GM12864 (cell line): ENCODE data around the gene SCGB1D1.
"Not testable (repeated sequence)": the region's sequence is repeated elsewhere in the genome, so short reads cannot be mapped to it uniquely, and the experiment has no call there.

ENCODE experiments used
- DNase-seq: peaks from one replicate; pipeline ENCODE4 v3.0.0-alpha.2; 2011; ENCODE audit warnings: low read depth
- H3K4me3 ChIP-seq: 2 replicates; pipeline ENCODE4 v1.5.1; 2011; ENCODE audit warnings: mild to moderate bottlenecking, low read depth, low read length, control low read depth
- TF ChIP-seq, protein P1 (sequence below): IDR thresholded peaks from 2 replicates; pipeline ENCODE4 v1.5.1; 2011; ENCODE audit warnings: low read depth, mild to moderate bottlenecking, moderate library complexity, low read length, control low read depth, inconsistent platforms; ENCODE audit errors: missing control alignments

The SCGB1D1 gene

DNA sequence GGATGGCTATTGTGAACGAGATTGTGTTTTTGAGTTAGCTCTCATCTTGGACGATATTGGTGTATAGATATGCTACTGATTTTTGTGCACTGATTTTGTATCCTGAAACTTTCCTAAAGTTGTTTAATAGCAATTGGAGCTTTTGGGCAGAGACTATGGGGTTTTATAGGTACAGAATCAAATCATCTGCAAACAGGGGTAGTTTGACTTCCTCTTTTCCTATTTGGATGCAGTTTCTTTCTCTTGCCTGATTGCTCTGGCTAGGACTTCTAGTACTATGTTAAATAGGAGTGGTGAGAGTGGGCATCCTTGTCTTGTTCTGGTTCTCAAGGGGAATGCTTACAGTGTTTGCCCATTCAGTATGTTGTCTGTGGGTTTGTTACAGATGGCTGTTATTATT is 8.9 kb upstream of the SCGB1D1 start:
- DNase-seq: no peak

DNA sequence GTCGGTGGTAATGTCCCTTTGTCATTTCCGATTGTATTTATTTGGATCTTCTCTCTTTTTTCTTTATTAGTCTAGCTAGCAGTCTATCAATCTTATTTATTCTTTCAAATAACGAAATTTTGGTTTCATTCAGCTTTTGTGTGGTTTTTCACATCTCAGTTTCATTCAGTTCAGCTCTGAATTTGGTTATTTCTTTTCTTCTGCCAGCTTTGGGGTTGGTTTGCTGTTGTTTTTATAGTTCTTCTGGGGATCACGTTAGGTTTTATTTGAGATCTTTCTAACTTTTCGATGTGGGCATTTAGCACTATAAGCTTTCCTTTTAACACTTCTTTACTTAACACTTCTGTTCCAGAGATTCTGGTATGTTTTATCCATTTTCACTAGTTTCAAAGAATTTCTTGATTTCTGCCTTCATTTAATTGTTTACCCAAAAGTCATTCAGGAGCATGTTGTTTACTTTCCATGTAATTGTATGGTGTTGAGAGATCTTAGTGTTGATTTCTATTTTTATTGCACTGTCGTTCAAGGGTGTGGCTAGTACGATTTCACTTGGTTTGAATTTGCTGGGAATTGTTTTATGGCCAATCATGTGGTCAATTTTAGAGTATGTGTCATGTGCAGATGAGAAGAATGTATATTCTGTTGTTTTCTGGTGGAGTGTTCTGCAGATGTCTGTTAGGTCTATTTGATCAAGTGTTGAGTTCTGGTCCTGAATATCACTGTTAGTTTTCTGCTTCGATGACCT is 7.7 kb upstream of the SCGB1D1 start:
- TF ChIP-seq, protein P1, sequence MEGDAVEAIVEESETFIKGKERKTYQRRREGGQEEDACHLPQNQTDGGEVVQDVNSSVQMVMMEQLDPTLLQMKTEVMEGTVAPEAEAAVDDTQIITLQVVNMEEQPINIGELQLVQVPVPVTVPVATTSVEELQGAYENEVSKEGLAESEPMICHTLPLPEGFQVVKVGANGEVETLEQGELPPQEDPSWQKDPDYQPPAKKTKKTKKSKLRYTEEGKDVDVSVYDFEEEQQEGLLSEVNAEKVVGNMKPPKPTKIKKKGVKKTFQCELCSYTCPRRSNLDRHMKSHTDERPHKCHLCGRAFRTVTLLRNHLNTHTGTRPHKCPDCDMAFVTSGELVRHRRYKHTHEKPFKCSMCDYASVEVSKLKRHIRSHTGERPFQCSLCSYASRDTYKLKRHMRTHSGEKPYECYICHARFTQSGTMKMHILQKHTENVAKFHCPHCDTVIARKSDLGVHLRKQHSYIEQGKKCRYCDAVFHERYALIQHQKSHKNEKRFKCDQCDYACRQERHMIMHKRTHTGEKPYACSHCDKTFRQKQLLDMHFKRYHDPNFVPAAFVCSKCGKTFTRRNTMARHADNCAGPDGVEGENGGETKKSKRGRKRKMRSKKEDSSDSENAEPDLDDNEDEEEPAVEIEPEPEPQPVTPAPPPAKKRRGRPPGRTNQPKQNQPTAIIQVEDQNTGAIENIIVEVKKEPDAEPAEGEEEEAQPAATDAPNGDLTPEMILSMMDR: no peak
- no peak for DNase-seq

More for the DNA sequence above, 8.9 kb upstream of the SCGB1D1 start:
- H3K4me3 ChIP-seq: no peak overlapping the region
- TF ChIP-seq, protein P1: no peak

DNA sequence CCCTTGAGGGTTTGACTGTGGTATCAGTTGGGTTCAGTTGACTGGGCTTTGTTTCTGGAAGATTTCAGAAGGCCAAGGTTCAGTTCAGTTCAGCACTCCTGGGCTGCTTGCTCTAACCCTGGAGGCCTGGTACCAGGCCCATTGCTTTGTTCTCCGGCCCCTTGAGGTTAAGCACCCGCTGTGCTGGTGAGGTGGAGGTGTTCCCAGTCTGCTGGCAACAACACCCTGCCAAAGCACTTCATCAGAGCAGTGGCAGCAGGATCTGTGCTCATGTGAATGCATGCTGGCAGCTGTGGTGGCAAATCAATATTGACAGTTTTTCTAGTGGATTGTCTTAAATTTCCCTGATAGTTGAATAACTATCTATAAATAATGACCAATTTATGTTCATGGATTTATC is 3.8 kb upstream of the SCGB1D1 start:
- DNase-seq: no peak
- H3K4me3 ChIP-seq: no peak overlapping the region
- TF ChIP-seq, protein P1: no peak

More for the DNA sequence above, 7.7 kb upstream of the SCGB1D1 start:
- no peak overlapping the region for H3K4me3 ChIP-seq

DNA sequence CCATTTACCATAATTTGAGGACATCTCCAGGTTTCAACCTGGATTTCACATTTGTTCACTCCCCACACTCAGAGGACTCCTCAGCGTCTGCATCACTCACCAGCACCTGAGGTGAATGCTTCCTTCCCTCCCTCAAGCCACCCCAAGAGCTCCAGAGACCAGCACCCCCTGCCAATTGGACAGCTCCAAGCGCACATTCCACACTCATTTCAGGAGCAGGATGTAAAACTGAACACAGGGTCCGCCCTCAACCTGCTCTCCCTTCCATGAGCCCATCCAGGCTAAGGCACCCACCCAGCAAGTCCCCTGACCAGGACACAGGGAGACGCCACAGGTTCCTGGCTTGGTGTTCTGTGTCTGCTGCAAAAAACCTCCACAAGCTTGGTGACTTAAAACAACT is 3.9 kb downstream of the SCGB1D1 start:
- DNase-seq: no peak
- H3K4me3 ChIP-seq: no peak overlapping the region
- TF ChIP-seq, protein P1: no peak

DNA sequence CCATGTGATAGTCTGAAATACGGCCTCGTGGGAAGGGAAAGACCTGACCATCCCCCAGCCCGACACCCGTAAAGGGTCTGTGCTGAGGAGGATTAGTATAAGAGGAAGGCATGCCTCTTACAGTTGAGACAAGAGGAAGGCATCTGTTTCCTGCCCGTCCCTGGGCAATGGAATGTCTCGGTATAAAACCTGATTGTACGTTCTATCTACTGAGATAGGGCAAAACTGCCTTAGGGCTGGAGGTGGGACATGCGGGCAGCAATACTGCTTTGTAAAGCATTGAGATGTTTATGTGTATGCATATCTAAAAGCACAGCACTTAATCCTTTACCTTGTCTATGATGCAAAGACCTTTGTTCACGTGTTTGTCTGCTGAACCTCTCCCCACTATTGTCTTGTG is 5.0 kb downstream of the SCGB1D1 start:
- not testable (repeated sequence) for H3K4me3 ChIP-seq, DNase-seq

DNA sequence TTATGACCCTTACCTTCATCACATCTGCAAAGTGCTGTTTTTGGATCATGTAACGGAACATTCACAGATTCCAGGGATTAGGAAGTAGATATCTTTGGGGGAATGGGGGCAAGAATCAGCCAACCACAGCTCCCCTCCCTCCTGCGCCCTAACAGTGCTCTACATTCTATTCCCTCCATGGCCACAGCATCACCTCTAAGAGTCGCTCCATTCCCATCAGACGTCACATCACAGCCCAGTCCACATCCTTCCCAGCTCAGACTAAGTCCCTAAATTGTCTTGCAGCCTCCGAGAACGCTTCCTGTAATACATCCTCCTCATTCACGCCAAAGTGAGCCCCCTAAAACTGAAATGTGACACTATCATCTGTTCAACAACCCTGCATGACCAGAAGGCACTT is 5.9 kb downstream of the SCGB1D1 start:
- TF ChIP-seq, protein P1: peak; percentile 32
- DNase-seq: no peak
- H3K4me3 ChIP-seq: no peak overlapping the region

DNA sequence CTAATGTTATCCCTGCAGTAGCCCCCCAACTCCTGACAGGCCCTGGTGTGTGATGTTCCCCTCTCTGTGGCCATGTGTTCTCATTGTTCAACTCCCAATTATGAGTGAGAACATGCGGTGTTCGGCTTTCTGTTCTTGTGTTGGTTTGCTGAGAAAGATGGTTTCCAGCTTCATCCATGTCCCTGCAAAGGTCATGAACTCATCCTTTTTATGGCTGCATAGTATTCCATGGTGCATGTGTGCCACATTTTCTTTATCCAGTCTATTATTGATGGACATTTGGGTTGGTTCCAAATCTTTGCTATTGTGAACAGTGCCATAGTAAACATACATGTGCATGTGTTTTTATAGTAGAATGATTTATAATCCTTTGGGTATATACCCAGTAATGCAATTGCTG is 7.4 kb downstream of the SCGB1D1 start:
- not testable (repeated sequence) for H3K4me3 ChIP-seq, DNase-seq

DNA sequence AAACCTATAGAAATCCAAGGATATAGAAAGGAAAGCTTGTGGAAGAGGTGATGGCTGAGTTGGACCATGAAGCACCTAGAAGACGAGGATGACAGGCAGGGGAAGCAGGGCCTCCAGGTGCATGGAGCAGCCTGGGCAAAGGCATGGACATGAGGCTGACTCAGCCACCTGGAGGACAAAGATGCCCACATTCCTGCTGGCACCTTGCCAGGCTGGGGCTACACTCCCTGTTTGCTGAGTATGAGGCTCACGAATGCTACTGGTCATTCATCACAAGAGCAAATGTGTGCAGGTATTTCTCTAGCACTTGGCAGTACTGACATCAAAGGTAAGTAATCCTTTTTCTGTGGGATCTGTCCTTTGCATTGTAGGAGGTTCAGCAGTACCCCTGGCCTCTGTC is 11.4 kb downstream of the SCGB1D1 start:
- TF ChIP-seq, protein P1: no peak
- DNase-seq: no peak
- no peak overlapping the region for H3K4me3 ChIP-seq
